GM12892 (cell line): ENCODE data around the gene IL37.

Experiments
- DNase-seq: peaks from one replicate; pipeline ENCODE4 v3.0.0; 2011; ENCODE audit not compliant: insufficient read length
- FAIRE-seq: peaks from 2 replicates; lab custom pipeline; 2011; peaks lifted over from hg19 to GRCh38; lab: Jason Lieb, UNC
- POLR2A ChIP-seq: IDR thresholded peaks from 2 replicates; pipeline ENCODE4 v1.6.1; 2011; ENCODE audit warnings: low read depth, low read length, control low read depth
- POLR2AphosphoS5 ChIP-seq: IDR thresholded peaks from 2 replicates; pipeline ENCODE4 v1.6.1; 2011; ENCODE audit warnings: low read depth, low read length, control low read depth
- TAF1 ChIP-seq: IDR thresholded peaks from 2 replicates; pipeline ENCODE4 v1.6.1; 2011; ENCODE audit warnings: low read depth, mild to moderate bottlenecking, control low read depth, low read length, borderline replicate concordance

IL37 gene

DNA sequence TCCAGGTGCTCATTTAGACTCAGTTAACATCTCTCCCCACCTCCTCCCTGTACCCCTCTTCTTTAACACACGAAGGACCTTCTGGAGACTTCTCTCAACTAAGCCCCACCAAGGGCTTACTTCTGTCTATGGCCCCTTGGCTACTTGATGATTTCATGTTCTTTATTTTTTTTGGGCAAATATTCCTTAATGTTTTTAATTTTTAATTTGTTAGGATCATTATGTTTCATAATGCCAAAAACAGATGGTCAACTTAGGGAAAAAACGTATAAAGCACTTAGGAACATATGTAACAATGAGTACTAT is 25.9 kb downstream of the IL37 start:
- no peak for TF ChIP-seq POLR2A
- TF ChIP-seq POLR2AphosphoS5: no peak
- no peak for TF ChIP-seq TAF1
- DNase-seq (no peak), FAIRE-seq (no peak)

DNA sequence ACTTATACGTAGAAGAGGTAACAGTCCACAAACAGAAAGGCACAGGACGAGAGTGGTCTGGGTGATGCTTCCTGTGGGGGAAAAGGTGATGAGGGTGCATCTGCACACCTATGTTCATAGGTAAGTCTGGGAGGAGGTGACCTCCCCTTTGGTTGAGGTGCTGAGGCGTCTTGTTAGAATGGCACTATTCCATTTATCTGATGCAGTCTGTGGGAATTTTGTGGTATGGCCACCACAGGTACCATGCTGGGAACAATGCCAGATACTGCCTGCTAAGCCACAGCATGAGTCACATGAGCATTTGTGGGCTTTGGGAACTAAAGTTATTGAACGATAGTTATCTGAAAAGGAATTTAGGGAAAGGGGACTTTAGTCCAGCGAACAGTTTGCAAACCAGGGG is 27.9 kb downstream of the IL37 start:
- TF ChIP-seq POLR2A: no peak
- TF ChIP-seq POLR2AphosphoS5: no peak
- FAIRE-seq: no peak
- no peak for DNase-seq

DNA sequence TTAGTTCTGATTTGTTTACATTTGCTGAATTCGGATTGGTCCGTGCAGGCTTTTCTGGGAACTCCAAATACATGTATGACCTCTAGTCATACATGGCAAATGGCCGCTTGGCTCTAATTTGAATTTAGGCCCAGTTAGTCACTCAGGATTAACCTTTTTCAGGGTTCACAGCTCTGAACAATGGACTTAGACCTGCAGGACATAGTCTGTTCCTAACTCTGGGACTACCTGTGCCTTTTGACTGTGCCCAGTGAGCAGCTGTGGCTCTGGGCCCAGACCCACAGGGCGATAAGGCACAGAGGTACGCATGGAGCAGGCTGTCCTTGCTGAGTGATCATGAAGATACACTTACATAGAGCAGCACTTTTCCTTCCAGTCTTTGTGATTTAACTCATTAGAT is 28.5 kb downstream of the IL37 start:
- DNase-seq: no peak
- TF ChIP-seq POLR2AphosphoS5 (no peak), POLR2A (no peak), TAF1 (no peak)
- FAIRE-seq: no peak

- FAIRE-seq (no peak), DNase-seq (no peak)
- TF ChIP-seq POLR2A: no peak
These were observed 30.1 kb downstream of the IL37 start for GRCh38 chr2:112940859-112941625.

DNA sequence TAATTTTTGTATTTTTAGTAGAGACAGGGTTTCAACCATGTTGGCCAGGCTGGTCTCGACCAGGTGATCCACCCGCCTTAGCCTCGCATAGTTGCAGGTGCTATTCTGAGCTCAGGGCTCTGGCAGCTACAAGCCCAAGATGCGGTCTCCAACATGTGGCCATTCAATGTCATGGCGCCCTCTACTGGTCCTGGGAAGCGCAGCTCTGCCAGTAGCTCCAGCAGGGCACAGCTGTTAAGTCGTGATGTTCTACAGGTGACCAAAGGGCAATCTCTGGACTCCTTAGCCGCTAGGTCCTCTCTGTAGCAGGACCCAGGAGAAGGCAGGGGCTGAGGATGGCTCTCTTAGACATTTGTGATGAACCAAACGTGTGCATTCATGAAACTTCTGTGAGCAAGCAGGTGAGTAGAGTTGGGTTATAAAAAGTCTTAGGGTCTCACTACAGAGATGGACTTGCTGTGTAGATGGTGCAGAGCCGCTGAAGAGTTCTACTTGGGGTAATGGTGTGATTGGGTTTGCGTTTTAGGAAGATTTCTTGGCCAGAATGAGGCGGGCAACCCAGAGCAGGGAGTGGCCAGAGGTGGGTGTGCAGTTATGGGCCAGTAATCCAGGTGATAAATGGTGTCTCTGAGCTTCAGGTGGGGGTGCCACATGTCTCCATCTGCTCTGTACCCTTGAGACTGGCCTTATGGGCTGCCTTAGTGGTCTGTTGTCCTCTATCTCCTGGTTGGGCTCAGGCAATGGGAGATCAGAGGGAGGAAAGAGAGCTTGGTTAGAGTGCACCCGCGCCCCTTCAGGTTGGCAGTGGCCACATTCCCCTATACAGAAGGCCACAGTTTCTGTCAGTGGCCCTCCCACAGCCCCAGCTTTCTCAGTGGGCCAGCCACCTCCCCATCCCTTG is 31.0 kb downstream of the IL37 start:
- FAIRE-seq (peak; percentile 79), DNase-seq (peak; percentile 37)
- no peak for TF ChIP-seq TAF1
- no peak for TF ChIP-seq POLR2AphosphoS5
- no peak for TF ChIP-seq POLR2A

- FAIRE-seq: no peak
- DNase-seq: no peak
- TF ChIP-seq POLR2AphosphoS5 (no peak), TAF1 (no peak), POLR2A (no peak)
These were observed 31.7 kb downstream of the IL37 start for GRCh38 chr2:112942654-112943002.

- FAIRE-seq (no peak), DNase-seq (no peak)
- TF ChIP-seq TAF1: no peak
- TF ChIP-seq POLR2A: no peak
- no peak for TF ChIP-seq POLR2AphosphoS5
These were observed 34.0 kb downstream of the IL37 start for GRCh38 chr2:112944971-112945370.

DNA sequence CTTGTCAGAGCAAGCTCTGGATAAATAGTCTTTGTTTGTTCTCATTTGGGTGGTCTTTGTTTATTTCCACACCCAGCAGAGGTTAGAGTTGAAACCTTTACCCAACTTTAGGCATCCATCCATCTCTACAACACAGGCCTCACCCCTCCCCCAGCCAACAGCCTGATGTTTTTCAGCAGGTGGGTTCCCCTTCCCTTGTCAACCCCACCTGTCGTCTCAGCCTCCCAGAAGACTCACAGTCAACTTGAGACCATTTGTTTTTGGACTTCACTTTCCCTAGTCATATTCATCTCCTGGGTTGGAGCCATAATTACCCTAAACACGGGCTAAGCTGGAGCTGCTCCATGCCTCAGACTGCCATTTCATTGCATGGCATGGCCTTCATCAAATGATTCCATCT is 35.1 kb downstream of the IL37 start:
- FAIRE-seq (no peak), DNase-seq (no peak)
- TF ChIP-seq TAF1 (no peak), POLR2A (no peak), POLR2AphosphoS5 (no peak)

GRCh38 chr2:112947374-112947773 is 36.4 kb downstream of the IL37 start:
- no peak for FAIRE-seq
- no peak for TF ChIP-seq POLR2A
- TF ChIP-seq TAF1: no peak
- TF ChIP-seq POLR2AphosphoS5: no peak
- no peak for DNase-seq

DNA sequence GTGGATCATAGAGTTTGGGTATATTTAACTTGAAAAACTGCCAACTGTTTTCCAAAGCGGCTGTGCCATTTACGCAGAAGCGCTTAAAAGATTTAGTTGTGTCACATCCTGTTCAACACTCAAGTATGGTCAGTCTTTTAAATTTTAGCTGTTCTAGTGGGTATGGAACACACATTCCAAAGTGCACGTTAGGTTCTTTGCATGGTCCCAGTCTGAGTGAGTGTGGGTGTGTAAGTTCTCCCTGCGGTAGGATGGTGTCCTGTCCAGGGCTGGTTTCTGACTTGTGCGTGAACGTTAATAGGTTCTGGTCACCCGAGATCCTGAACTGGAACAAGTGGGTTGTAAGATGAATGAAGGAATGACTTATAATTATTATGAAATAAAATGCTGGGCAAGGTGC is 38.5 kb downstream of the IL37 start:
- TF ChIP-seq TAF1 (no peak), POLR2AphosphoS5 (no peak), POLR2A (no peak)
- DNase-seq (no peak), FAIRE-seq (no peak)

GRCh38 chr2:112954364-112954763 is 43.4 kb downstream of the IL37 start:
- TF ChIP-seq POLR2A: no peak
- TF ChIP-seq TAF1: no peak
- TF ChIP-seq POLR2AphosphoS5: no peak

DNA sequence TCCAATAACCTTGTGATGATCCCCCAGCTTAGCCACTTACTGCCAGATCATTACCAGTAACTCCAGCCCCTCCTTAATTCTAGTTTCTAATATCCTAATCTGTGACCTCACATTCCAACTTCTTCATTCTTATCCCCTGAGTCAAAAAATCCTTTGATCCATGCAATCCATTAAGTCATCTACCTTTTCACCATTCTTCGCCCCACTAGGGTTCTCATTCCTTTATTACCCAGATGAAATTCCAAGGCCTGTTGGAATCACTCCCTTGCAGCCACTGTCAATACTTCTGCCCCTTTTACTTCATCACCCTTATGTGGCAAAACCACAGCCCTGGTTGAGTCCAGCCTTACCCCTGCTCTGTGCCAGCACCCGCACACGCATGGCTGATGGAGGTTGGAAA is 46.5 kb downstream of the IL37 start:
- no peak for DNase-seq
- FAIRE-seq: no peak
- TF ChIP-seq POLR2A (no peak), POLR2AphosphoS5 (no peak), TAF1 (no peak)

More at GRCh38 chr2:112954364-112954763, 43.4 kb downstream of the IL37 start:
- DNase-seq (no peak), FAIRE-seq (no peak)

GRCh38 chr2:112958428-112959108 is 47.6 kb downstream of the IL37 start:
- TF ChIP-seq TAF1 (no peak), POLR2AphosphoS5 (no peak), POLR2A (no peak)

More at GRCh38 chr2:112958428-112959108, 47.6 kb downstream of the IL37 start:
- FAIRE-seq (peak; percentile 5), DNase-seq (peak; percentile 11)
